HG03196 (cell line): Measurements from ENCODE around the gene LLGL1.

Source experiments
- ATAC-seq: cut with Tn5 transposase; IDR thresholded peaks from one replicate; pipeline ENCODE4 v1.9.1; 2021; ENCODE audit not compliant: unreplicated experiment

LLGL1 gene

DNA sequence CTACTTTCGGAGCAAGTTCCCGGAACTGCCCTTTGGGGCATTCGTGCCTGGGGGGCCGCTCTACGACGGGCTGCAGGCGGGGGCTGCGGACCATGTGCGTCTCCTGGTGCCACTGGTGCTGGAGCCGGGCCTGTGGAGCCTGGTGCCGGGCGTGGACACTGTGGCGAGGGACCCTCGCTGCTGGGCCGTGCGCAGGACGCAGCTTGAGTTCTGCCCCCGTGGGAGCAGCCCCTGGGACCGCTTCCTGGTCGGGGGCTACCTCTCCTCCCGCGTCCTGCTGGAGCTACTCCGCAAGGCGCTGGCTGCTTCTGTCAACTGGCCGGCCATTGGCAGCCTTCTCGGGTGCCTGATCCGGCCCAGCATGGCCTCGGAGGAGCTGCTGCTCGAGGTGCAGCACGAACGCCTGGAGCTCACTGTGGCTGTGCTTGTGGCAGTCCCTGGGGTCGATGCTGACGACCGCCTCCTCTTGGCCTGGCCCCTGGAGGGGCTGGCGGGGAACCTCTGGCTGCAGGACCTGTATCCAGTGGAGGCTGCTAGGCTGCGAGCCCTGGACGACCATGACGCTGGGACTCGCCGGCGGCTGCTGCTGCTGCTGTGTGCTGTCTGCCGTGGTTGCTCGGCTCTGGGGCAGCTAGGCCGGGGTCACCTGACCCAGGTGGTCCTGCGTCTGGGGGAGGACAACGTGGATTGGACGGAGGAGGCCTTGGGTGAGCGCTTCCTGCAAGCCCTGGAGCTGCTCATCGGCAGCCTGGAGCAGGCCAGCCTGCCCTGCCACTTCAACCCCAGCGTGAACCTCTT is 38.6 kb downstream of the LLGL1 start:
- no peak for ATAC-seq

DNA sequence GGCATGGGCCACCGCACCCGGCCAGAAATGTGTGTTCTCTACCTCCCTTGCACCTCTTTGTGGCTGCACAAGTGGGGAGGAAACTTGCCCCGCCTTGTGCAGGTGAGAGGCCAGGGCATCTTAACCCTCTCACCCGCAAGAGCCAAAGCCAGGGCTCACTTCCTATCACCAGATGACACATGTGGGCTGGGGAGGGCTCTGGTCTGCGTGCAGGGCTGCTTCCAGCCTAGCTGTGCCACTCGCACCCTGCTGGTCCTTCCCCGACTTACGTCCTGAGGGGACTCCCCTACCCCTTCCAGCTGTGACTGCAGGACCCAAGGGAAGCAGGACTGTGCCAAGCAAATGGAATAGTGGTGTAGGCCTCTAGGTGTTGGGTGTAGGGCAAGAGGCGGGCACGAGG is 41.9 kb downstream of the LLGL1 start:
- ATAC-seq: no peak

DNA sequence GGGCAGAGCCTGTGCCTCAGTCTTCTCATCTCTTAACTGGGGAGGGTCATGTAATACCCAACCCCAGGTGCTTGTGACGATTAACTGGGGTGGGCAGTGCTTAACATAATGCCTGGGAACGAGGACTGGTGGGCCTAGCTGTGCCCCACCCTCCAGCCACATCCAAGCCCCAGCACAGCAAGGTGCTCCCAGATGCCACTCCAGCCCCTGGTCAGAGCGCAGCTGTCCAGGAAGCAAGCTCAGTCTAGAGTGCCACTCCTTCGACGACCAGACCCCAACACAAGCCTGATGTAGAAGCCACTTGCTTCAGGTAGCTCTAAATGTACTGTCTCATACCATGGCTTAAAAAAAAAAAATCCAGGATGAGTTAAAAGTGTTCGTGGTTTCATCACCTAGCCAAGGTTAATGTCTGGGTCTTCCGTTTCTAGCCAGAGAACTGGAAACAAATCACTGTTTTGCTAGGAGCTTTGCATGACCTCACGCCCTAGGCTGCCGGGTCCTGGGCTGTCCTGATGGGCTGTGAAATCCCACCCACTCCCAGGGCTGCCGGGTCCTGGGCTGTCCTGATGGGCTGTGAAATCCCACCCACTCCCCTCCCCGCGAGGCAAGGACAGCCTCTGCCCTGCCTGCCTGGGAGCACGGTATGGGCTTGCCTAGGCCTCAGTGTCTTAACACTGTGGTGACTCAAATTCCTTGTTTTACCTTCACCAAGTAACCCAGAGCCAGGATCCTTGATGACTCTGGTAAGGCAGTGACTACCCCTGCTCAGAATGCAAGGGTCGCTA is 42.7 kb downstream of the LLGL1 start:
- ATAC-seq: no peak

DNA sequence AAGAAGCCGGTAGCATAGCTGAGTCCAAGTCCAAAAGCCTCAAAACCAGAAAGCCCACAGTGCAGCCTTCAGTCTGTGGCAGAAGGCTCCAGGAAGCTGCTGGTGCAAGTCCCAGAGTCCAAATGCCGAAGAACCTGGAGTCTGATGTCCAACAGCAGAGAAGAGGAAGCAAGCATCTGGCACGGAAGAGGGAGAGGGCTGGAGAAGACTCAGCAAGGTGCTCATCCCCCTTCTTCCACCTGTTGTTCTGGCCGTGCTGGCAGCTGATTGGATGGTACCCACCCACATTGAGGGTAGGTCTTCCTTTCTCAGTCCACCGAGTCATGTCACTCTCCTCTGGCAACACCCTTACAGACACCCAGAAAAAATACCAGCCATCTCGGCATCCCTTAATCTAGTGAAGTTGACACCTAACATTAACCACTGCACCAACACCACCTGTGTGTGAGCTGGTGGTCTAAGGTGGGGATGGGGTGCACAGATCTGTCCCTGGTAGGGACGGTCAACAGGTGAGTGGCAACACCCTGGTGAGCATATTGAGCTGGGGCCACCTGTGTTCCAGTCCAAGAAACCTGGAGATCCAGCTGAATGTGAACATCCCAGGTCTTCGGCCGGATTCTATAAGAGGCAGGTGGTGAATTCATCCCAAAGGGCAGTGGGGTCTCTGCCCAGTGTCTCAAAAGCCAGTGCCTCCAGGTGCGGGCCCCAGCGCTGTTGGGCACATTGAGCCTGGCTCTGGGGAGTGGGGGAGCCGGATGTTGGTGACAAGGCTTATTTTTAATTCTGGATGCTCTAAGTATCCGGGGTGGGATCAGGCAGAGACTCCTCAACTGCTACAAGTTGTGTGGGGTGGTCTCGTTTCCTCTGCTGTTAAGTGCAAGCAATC is 44.9 kb downstream of the LLGL1 start:
- ATAC-seq: no peak

DNA sequence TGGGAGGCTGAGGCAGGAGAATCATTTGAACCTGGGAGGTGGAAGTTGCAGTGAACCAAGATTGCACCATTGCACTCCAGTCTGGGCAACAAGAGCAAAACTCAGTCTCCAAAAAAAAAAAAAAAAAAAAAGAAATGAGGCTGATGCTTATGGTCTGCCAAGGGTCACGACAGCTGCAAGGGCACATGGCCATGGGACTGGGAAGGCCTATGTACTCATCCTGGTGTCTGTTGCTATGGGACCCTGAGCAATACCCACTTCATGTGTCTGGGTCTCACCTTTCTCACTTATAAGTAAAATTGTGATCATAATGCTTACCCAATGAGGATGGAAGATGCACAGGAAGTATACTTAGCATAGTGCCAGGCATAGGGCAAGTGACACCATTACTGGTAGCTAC is 51.6 kb downstream of the LLGL1 start:
- no peak for ATAC-seq

DNA sequence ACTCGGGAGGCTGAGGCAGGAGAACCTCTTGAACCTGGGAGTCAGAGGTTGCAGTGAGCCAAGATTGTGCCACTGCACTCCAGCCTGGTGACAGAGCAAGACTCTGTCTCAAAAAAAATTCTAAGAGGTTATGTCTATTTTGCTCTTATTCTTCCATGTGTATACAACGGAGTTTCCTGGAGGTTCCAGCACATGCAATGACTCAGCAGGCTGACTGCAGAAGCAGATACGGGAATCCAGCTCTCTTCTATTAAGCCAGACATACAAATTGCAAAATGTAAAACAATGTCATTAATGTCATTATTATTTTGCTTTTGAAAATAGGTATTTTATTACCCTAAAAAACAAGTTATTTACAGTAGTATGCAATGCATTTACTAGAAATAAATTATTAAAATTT is 53.4 kb downstream of the LLGL1 start:
- no peak for ATAC-seq

DNA sequence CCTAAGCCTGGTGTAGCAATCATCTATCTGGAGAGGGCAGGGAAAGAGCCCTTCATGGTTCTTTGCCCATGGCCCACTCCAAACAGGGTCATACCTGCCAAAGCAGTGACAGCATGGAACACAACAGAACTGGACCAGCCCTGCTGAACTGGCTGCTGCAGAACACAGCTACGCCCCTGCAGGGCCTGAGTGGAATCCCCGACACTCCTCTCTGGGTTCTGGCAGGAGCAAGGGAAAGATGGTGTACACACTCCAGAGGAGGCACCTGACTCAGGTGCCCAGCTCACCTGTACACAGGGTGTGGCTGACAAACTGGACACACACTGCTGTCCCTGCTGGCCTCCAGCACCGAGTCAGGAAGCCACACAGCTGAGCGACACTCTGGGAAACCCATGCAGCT is 54.8 kb downstream of the LLGL1 start:
- ATAC-seq: no peak

DNA sequence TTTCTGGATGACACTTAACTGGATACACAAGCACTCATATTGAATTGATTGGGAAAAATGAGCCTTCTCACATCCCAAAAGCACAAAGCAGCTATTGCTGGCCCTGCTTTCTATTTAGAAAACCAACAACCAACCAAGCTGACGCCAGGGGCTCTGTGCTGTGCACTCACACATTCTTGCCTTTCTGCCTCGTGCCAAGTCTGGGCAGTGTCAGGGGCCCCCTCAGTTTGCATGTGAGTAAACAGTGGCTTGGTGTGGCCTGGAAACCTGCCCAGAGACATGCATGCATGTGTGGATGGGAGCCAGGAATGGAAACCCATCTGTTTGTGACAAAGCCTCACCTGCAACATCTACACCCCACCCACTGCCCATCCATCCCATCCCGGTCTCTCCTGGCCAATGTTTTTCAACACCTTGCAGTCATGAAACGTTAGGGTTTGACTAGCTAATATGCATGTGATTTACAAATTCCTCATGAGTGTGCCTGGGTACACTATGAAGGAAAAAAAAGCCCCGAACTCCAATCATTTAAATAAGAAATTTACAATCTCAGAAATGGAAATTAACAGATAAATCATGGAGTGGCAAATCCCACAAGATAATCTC is 55.4 kb downstream of the LLGL1 start:
- ATAC-seq: no peak

DNA sequence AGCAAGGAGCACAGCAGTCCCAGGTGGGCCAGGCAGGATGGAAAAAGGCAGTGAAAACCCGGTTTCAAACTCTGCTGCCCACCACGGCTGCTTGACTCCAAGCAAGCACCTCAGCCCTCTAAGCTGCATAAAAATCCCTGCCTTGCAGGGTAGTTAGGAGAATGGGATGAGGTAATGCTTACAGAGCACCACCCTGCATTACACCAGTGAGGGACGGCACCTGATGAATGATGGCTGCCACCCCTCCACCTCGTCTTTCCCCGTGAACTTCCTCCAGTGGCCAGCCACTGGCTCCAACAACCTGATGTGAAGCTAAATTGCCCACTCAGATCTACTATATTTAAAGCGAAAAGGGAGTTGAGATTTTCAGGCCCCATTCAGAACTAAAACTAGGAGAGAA is 56.4 kb downstream of the LLGL1 start:
- no peak for ATAC-seq

DNA sequence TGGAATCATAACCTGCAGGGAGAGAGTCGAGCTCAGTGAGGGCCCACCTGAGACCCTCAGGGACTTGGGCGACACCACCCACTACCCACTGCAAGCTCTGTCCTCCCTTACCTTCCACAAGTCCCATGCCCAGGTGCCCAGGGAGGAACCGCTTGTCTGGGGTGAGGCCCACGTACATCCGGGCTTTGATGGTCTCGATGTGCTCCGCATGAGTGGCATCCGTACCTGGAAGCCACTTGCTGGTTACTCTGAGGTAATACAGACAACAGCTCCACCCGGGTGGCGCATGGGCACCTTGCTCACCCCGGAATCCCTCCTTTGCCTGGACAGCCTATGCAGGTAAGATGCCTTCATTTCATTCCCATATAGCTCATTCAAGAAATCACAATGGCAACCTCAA is 59.9 kb downstream of the LLGL1 start:
- no peak for ATAC-seq

DNA sequence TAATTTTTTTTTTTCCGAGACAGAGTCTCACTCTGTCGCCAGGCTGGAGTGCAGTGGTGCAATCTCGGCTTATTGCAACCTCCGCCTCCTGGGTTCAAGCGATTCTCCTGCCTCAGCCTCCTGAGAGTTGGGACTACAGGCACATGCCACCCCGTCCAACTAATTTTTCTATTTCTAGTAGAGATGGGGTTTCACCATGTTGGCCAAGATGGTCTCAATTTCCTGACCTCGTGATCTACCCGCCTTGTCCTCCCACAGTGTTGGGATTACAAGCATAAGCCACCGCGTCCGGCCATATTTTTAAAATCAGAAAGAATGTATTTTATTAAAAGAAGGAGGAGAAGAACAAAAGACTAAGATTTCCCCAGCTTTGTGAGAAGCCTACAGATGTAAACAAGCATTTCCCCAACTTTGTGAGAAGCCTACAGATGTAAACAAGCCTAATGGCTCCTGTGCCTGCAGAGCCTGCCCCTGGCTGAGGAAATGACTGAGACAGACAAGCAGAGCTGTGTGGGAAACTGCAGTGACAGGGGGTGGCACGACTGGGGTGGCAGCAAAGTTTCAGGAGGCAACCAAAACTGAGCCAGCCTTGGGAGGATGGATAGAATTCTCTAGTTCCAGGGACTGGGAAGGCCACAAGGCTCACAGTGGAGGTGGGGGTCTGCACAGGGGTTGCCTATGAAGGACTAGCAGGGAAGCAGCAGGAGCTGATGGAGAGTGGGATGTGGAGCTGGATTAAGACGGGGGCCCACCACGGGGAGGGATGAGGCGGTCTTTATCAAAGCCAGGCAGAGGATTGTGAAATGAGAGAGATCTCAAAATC is 66.5 kb downstream of the LLGL1 start:
- no peak for ATAC-seq
